ENCODE results near the gene GINS1. TPM values are rescaled to one million over a fixed set of nuclear protein-coding genes. Genes with fewer than 3 reads are reported as not detected.
A peak's percentile ranks its signal among the peaks of the same experiment; 100 is the strongest.

Gene GINS1
- total RNA-seq, 1 donor from 2014 or later, result 15.5 TPM

GRCh38 chr20:25486377-25486776, 78.9 kb downstream of the GINS1 start:
- no peak for DNase-seq (ENCODE audit: low spot score in 2 of 2, unreplicated experiment in 2 of 2)
- H3K27ac Mint-ChIP-seq, result peak overlapping the region; percentile 62
- no peaks in the 10 kb centered on the region for H3K9me3 Mint-ChIP-seq

GRCh38 chr20:25487306-25487705, 79.8 kb downstream of the GINS1 start:
- no peak for DNase-seq (ENCODE audit: low spot score in 2 of 2, unreplicated experiment in 2 of 2)
- H3K4me3 Mint-ChIP-seq, result no peak overlapping the region
- peaks cover 37% of the 10 kb centered on the region for H3K36me3 Mint-ChIP-seq
- no peaks in the 10 kb centered on the region for H3K9me3 Mint-ChIP-seq
- peaks cover 3% of the 10 kb centered on the region for H3K4me1 Mint-ChIP-seq
- no peak overlapping the region for H3K27ac Mint-ChIP-seq
- no peak for TF ChIP-seq CTCF (IDR thresholded peaks at IDR 0.05; ENCODE audit: unreplicated experiment)
- H3K27me3 Mint-ChIP-seq (ENCODE audit: low read depth), result no peaks in the 10 kb centered on the region

More at GRCh38 chr20:25486377-25486776, 78.9 kb downstream of the GINS1 start:
- no peak overlapping the region for H3K4me3 Mint-ChIP-seq
- no peak for TF ChIP-seq CTCF (IDR thresholded peaks at IDR 0.05; ENCODE audit: unreplicated experiment)
- H3K27me3 Mint-ChIP-seq (ENCODE audit: low read depth), result no peaks in the 10 kb centered on the region
- peaks cover 37% of the 10 kb centered on the region for H3K36me3 Mint-ChIP-seq
- H3K4me1 Mint-ChIP-seq, result peaks cover 3% of the 10 kb centered on the region

- Mint-ChIP-seq H3K27ac (no peak overlapping the region), H3K36me3 (peaks cover 37% of the 10 kb centered on the region), H3K4me1 (peaks cover 3% of the 10 kb centered on the region), H3K27me3 (ENCODE audit: low read depth) (no peaks in the 10 kb centered on the region), H3K9me3 (no peaks in the 10 kb centered on the region), H3K4me3 (no peak overlapping the region)
- no peak for DNase-seq (ENCODE audit: low spot score in 2 of 2, unreplicated experiment in 2 of 2)
- TF ChIP-seq CTCF (IDR thresholded peaks at IDR 0.05; ENCODE audit: unreplicated experiment), result no peak
Measured at GRCh38 chr20:25487975-25488374, 80.5 kb downstream of the GINS1 start.

- Mint-ChIP-seq H3K9me3 (no peaks in the 10 kb centered on the region), H3K4me3 (no peak overlapping the region), H3K27ac (no peak overlapping the region), H3K36me3 (peaks cover 28% of the 10 kb centered on the region), H3K27me3 (ENCODE audit: low read depth) (no peaks in the 10 kb centered on the region), H3K4me1 (peaks cover 3% of the 10 kb centered on the region)
- TF ChIP-seq CTCF (IDR thresholded peaks at IDR 0.05; ENCODE audit: unreplicated experiment), result no peak
- DNase-seq (ENCODE audit: low spot score in 2 of 2, unreplicated experiment in 2 of 2), result peak in 1 of 2 experiments; percentile 8
Measured at GRCh38 chr20:25489221-25489871, 81.9 kb downstream of the GINS1 start.

- H3K27ac Mint-ChIP-seq, result no peak overlapping the region
- H3K36me3 Mint-ChIP-seq, result peaks cover 22% of the 10 kb centered on the region
- H3K27me3 Mint-ChIP-seq (ENCODE audit: low read depth), result no peaks in the 10 kb centered on the region
Measured at GRCh38 chr20:25490656-25491445, 83.4 kb downstream of the GINS1 start.

More at GRCh38 chr20:25490656-25491445, 83.4 kb downstream of the GINS1 start:
- no peak for TF ChIP-seq CTCF (IDR thresholded peaks at IDR 0.05; ENCODE audit: unreplicated experiment)
- H3K9me3 Mint-ChIP-seq, result no peaks in the 10 kb centered on the region
- no peak for DNase-seq (ENCODE audit: low spot score in 2 of 2, unreplicated experiment in 2 of 2)
- peaks cover 3% of the 10 kb centered on the region for H3K4me1 Mint-ChIP-seq
- no peak overlapping the region for H3K4me3 Mint-ChIP-seq

All from mesothelial cell of epicardium (in vitro differentiated cells).